Esophagus squamous epithelium (tissue), 5 donors: Measurements from ENCODE around the gene FBXL7. TPM values are rescaled to one million over a fixed set of nuclear protein-coding genes. Genes with fewer than 3 reads are reported as not detected.

Experiments used
- DNase-seq: peaks from one replicate; lab custom pipeline; 2025; lab: John Stamatoyannopoulos, UW
- H3K27ac ChIP-seq, 4 donors: fragments of 200-600 bp; sonication (generic); one replicate each; pipeline ENCODE4 v1.5.1; 2016 to 2019; ENCODE audit warnings: mild to moderate bottlenecking in 1 of 4
- H3K27me3 ChIP-seq, 4 donors: fragments of 200-600 bp; sonication (generic); 1 replicate in 3 of 4; 2 replicates in 1 of 4; pipeline versions ENCODE4 v1.5.1 to v1.6.0; 2017 to 2021; ENCODE audit warnings: antibody characterized with exemption in 1 of 4
- H3K36me3 ChIP-seq, 3 donors: fragments of 200-600 bp; sonication (generic); one replicate each; pipeline ENCODE4 v1.5.1; 2016 to 2019
- H3K4me1 ChIP-seq, 3 donors: fragments of 200-600 bp; sonication (generic); one replicate each; pipeline ENCODE4 v1.5.1; 2017 to 2019
- H3K4me3 ChIP-seq, 4 donors: fragments of 200-600 bp; sonication (generic); 1 replicate in 3 of 4; 2 replicates in 1 of 4; pipeline ENCODE4 v1.5.1; 2016 to 2019; ENCODE audit warnings: mild to moderate bottlenecking in 2 of 4, moderate library complexity in 1 of 4
- H3K9me3 ChIP-seq, 3 donors: fragments of 200-600 bp; sonication (generic); one replicate each; pipeline ENCODE4 v1.5.1; 2016 to 2019
- CTCF ChIP-seq, 6 experiments: fragments of 450-650 bp in 4 of 6; fragments of 200-600 bp in 2 of 6; sonication (generic) in 2 of 6; IDR thresholded peaks; one replicate each; pipeline ENCODE4 v1.5.1; 2016 to 2019; ENCODE audit warnings: antibody characterized with exemption in 6 of 6, mild to moderate bottlenecking in 4 of 6, moderate library complexity in 4 of 6
- POLR2A ChIP-seq, 4 donors: fragments of 450-650 bp; IDR thresholded peaks; one replicate each; pipeline ENCODE4 v1.6.1; 2017; ENCODE audit warnings: antibody characterized with exemption in 4 of 4, mild to moderate bottlenecking in 4 of 4, moderate library complexity in 3 of 4
- WGBS, 2 donors: methylation state at CpG; one replicate each; pipeline ENCODE4 v1.1.5; 2018; 5-methylcytosine and 5-hydroxymethylcytosine counted together
- intact Hi-C: fragments of 100-400 bp; cut with DNase I; formaldehyde crosslinking; loops from one replicate; pipeline ENCODE4 v1.15.0; 2022
- total RNA-seq, 4 donors: library from RNA; depleted of rRNA; stranded (reverse); fragments of >200 nt; gene quantifications; one replicate each; pipeline ENCODE4 v1.1.0, GENCODE V29; 2016
- donor health status: DM: yes; HTN: yes; CAD: no.

FBXL7 gene
- total RNA-seq, 4 donors from 2014 or later, result 0.68 to 15.1 (median 2.8) TPM

GRCh38 chr5:15929611-15930263 lies 429.8 kb downstream of the FBXL7 start:
- no peak for TF ChIP-seq CTCF (IDR thresholded peaks at IDR 0.05)
- TF ChIP-seq POLR2A (IDR thresholded peaks at IDR 0.05), result no peak
- peaks cover 0 to 6% (median 0%) of the 10 kb centered on the region in 3 donors for H3K36me3 ChIP-seq
- H3K4me3 ChIP-seq, result no peak overlapping the region
- no peaks in the 10 kb centered on the region for H3K4me1 ChIP-seq
- H3K27me3 ChIP-seq, result no peaks in the 10 kb centered on the region
- no peaks in the 10 kb centered on the region for H3K9me3 ChIP-seq
- H3K27ac ChIP-seq, result no peak overlapping the region
- no peak for DNase-seq
- WGBS, 2 donors, result 73 to 83% methylated on average over 11 of the region's 11 CpGs
- intact Hi-C loops, result no loop called here

GRCh38 chr5:15932066-15932465 lies 432.1 kb downstream of the FBXL7 start:
- Histone ChIP-seq H3K27me3 (no peaks in the 10 kb centered on the region), H3K4me3 (no peak overlapping the region), H3K36me3 (peaks cover 0 to 19% (median 0%) of the 10 kb centered on the region in 3 donors), H3K27ac (no peak overlapping the region), H3K9me3 (no peaks in the 10 kb centered on the region), H3K4me1 (no peaks in the 10 kb centered on the region)
- no peak for DNase-seq
- 42 to 72% methylated on average over 5 of the region's 5 CpGs for WGBS, 2 donors
- TF ChIP-seq POLR2A (IDR thresholded peaks at IDR 0.05) (no peak), CTCF (IDR thresholded peaks at IDR 0.05) (no peak)
- intact Hi-C loops, result no loop called here

- H3K4me3 ChIP-seq, result no peak overlapping the region
- TF ChIP-seq CTCF (IDR thresholded peaks at IDR 0.05) (no peak), POLR2A (IDR thresholded peaks at IDR 0.05) (no peak)
- WGBS, 2 donors, result 79 to 80% methylated on average over 13 of the region's 13 CpGs
- intact Hi-C loops, result no loop called here
- peaks cover 0 to 28% (median 0%) of the 10 kb centered on the region in 3 donors for H3K36me3 ChIP-seq
- H3K4me1 ChIP-seq, result no peaks in the 10 kb centered on the region
- no peaks in the 10 kb centered on the region for H3K9me3 ChIP-seq
- no peaks in the 10 kb centered on the region for H3K27me3 ChIP-seq
- DNase-seq, result no peak
- no peak overlapping the region for H3K27ac ChIP-seq
These were observed 433.6 kb downstream of the FBXL7 start for GRCh38 chr5:15933259-15934207.

- intact Hi-C loops, result no loop called here
- H3K36me3 ChIP-seq, result peaks cover 0 to 34% (median 0%) of the 10 kb centered on the region in 3 donors
- DNase-seq, result no peak
- 96 to 98% methylated on average over 11 to 35 of the region's 60 CpGs for WGBS, 2 donors
- no peaks in the 10 kb centered on the region for H3K4me1 ChIP-seq
- no peaks in the 10 kb centered on the region for H3K27me3 ChIP-seq
- no peak for TF ChIP-seq POLR2A (IDR thresholded peaks at IDR 0.05)
- TF ChIP-seq CTCF (IDR thresholded peaks at IDR 0.05), result no peak
- no peak overlapping the region for H3K27ac ChIP-seq
- H3K4me3 ChIP-seq, result no peak overlapping the region
- no peaks in the 10 kb centered on the region for H3K9me3 ChIP-seq
These were observed 436.7 kb downstream of the FBXL7 start for GRCh38 chr5:15936505-15937245.
